Measurements from ENCODE around the gene GNAI3.

GRCh38 chr1:109615879-109616278 lies 67.5 kb downstream of the GNAI3 start:
- no peak for TF ChIP-seq CTCF (conservative IDR thresholded peaks at IDR 0.05; ENCODE audit: low read depth, low read length)
- TF ChIP-seq EZH2 (IDR thresholded peaks at IDR 0.05; ENCODE audit: low read length, unreplicated experiment) = no peak
- no peak for TF ChIP-seq EZH2phosphoT487 (IDR thresholded peaks at IDR 0.05; ENCODE audit: borderline replicate concordance, low read length)

All from PC-3 (cell line).